COLO668 (cell line): Measurements from ENCODE around the gene RTKN.
"Not testable (repeated sequence)": the region's sequence is repeated elsewhere in the genome, so short reads cannot be mapped to it uniquely, and the experiment has no call there.

ENCODE experiments used
- DNase-seq: peaks from one replicate; lab custom pipeline; 2025; ENCODE audit not compliant: unreplicated experiment; lab: John Stamatoyannopoulos, UW

Gene RTKN

DNA sequence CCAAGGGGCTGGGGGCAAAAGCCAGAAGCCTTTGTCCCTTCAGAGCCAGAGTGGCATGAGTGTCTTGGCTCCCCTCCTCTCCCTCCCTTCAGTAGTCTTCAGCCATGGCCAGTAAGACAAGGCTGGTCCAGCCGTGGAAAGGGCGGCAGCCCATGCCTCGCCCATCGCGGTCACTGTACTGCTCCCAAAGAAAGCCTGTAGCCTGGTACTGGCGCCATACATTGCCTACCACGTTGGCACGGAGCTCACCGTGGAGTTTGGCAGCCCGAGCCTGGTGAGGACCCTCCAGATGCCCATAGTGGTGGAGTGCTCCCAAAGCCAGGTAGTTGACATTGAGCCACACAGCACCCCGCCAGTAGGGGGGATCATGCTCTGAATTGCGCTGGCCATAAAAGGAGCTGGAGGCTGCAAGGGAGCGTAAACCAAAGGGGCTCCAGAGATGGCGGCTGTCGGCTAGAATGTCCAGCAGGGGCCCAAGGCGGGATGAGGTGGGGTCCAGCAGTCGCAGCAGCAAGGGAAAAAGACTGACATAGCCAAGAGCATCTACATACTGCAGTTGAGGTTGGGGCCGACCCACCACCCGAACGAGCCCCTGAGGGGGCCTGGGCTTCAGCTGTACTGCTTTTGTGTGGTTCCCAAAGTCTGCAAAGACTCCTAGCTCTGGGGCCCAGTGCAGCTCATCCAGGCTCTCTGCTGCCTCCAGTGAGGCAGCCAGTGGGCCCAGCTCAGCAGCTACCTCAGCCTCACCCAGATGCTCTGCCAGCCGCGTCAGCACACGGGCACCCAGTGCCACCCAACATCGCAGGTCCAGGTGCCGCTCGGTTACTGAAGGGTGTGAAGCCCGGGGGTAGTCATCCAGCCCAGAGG is 19.7 kb upstream of the RTKN start:
- DNase-seq: no peak

- DNase-seq: not testable (repeated sequence)
Observed at GRCh38 chr2:74460187-74460586, 18.4 kb upstream of the RTKN start.

GRCh38 chr2:74459503-74460118 is 17.9 kb upstream of the RTKN start:
- DNase-seq: not testable (repeated sequence)

GRCh38 chr2:74458938-74459363 is 17.2 kb upstream of the RTKN start:
- DNase-seq: no peak

DNA sequence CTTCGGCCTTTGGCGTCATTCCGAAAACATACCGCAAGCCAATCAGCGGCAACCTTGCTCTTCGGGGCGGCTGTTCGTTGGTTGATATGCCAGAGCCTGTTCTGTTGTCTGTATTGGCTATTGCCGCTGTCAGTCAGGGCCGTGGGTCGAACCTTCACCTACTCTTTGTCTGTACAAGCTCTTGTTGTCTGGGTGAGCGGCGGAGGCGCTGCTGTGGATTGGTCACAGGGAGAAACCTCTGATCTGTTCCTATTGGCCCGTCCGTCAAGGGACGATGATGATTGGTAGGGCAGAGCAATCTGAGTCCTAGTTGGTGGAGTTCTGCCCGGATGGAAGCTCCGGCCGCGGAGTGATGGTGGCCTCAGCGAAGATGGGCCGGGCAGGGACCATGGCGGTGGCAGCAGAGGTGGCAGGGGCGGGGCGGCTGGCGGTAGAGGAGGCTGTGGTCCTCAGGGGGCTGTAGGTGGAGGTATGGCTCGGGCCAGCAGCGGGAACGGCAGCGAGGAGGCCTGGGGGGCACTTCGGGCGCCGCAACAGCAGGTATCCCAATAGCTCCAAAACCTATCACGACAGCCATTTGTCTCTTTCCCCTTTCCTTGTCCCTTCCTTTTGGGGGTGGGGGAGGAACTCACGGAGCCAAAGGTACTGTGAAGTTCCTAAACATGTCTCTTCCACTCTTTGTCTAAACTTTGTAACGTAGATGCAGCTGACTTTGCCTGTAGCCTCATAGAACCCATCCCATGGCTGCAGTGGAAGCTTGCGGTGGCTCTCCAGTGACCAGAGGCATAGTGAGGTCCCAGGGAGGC is 16.6 kb upstream of the RTKN start, which contains the start of gene WBP1:
Gene WBP1, plus strand, starts transcription at position 307 of the 806 bp plus-strand sequence. Its CDS starts 165 bp downstream, at position 472.
- DNase-seq: peak; percentile 99

DNA sequence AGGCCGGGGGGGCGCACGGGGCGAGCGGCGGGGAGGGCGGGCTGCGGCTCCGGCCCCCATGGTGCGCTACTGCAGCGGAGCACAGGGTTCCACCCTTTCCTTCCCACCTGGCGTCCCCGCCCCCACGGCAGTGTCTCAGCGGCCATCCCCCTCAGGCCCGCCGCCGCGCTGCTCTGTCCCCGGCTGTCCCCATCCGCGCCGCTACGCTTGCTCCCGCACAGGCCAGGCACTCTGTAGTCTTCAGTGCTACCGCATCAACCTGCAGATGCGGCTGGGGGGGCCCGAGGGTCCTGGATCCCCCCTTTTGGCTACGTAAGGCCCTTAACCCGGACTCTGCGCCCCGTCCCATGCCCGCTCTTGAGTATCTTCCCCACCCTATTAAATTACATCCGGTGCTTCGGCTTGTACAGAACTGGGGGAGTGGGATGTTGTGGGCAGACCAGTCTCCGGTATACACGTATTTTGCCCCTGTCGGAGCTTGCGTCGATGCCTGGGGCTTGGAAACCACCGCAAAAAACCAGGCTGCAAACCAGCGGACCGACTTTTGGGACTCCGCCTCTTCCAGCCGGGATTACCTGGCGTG is 15.9 kb upstream of the RTKN start:
- peak; percentile 91 for DNase-seq

- DNase-seq: no peak
Observed at GRCh38 chr2:74457129-74457548, 15.4 kb upstream of the RTKN start.

- peak; percentile 95 for DNase-seq
Observed at GRCh38 chr2:74454654-74455511, 13.1 kb upstream of the RTKN start, which contains the start of gene INO80B. TSS of gene INO80B (plus strand) at chr2:74455087. CDS start at chr2:74455117, 30 bp downstream.

DNA sequence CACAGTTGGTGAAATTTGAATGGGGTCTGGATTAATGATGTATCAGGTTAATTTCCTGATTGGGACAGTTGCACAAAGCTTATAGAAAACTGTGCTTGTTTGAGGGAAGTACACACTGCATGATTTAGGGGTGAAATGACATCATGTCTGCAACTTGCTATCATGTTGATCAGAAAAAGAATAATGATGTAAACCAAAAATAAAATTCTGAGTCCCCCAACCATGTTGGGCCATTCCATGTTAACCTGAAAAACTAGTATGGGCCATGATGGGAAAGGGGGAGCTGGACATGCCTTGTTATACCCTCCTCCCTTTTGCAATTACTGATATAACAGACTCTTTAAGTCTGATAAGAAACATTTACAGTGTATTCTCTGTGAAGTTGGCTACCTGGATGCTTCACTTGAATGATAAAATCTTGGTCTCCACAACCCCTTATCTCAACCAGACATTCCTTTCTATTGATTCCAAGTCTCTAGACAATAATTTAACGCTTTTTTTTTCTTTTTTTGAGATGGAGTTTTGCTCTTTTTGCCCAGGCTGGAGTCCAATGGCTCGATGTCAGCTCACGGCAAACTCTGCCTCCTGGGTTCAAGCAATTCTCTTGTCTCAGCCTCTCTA is 8.9 kb upstream of the RTKN start:
- DNase-seq: no peak

- no peak for DNase-seq
Observed at GRCh38 chr2:74448771-74449170, 7.0 kb upstream of the RTKN start.

- DNase-seq: no peak
Observed at GRCh38 chr2:74447230-74447999, 5.7 kb upstream of the RTKN start.

GRCh38 chr2:74444498-74445318 is 3.0 kb upstream of the RTKN start:
- no peak for DNase-seq

DNA sequence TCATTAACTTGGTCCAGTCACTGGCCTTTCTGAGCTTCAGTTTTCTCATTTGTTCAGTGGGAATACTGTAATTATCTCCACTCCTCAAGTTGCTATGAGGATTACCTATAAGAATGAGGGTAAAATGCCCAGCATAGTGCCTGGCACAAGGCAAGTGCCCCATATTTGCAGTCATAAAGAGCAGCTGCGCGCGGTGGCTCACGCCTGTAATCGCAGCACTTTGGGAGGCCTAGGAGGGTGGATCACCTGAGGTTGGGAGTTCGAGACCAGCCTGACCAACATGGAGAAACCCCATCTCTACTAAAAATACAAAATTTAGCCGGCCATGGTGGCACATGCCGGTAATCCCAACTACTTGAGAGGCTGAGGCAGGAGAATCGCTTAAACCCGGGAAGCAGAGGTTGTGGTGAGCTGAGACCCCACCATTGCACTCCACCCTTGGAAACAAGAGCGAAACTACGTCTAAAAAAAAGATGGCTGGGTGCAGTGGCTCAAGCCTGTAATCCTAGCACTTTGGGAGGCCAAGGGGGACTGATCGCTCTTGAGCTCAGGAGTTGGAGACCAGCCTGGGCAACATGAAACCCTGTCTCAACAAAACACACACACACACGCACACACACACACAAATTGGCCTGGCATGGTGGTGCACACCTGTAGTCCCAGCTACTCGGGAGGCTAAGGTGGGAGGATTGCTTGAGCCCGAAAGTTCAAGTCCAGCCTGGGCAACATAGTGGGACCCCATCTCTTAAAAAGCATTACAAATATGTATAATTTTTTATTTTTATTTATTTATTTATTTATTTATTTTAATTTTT is 953 bp upstream of the RTKN start:
- not testable (repeated sequence) for DNase-seq

GRCh38 chr2:74441170-74441689 is 507 bp downstream of the RTKN start:
- no peak for DNase-seq

DNA sequence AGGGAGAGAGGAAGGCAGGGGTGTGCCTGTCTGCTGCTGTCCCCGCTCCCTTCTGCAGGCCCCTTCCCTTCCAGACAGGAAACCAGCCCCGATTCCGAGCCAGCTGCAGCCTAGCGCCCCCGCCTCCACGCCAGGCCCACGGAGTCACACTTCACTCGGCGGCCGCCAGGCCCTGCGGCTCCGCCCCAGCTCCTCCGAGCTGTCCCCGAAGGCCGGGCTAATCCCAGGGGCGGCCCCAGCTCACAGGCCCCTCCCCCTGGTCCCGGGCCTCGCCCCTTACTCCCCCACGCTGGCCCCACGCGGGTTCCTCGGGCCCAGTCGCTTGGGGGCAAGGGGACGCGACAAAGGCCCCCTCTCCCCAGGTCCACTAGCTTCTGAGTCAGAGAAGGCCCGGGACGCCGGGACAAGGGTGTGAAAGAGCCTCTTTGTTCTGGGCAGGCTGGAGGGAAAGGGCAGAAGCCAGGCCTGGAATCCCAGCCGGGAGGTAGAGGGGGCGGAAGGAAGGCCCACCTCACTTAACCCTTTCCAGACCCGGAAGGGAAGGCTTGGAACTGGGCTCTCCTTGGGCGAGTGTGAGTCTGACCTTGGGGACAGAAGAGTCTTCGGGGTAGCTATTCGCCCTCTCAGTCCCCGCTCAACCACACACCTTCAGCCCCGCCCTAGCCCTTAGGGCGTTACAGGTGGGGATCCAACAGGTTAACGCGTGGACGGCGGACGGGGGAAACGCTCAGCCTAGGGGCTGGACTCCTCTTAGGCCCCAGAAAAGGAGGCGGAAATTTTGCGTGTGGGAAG is 1.2 kb downstream of the RTKN start:
- peak; percentile 91 for DNase-seq

- no peak for DNase-seq
Observed at GRCh38 chr2:74439803-74440377, 1.8 kb downstream of the RTKN start.
